Memory B cell (primary cell): ENCODE data around the gene HSF4.

Experiments used
- ATAC-seq: fragments of 150-1000 bp; cut with Tn5 transposase; 2 replicates; pipeline ENCODE4 v1.10.0; 2021; ENCODE audit warnings: low read depth, mild to moderate bottlenecking, moderate library complexity
- DNase-seq, 2 donors: peaks; one replicate each; pipeline ENCODE4 v3.0.0; 2022; ENCODE audit warnings: low spot score in 2 of 2
- H3K27ac Mint-ChIP-seq: one replicate; pipeline ENCODE4 v1.8.0; 2022; ENCODE audit warnings: mild to moderate bottlenecking, moderate library complexity, mixed read lengths
- H3K27me3 Mint-ChIP-seq: one replicate; pipeline ENCODE4 v1.8.0; 2022; ENCODE audit warnings: mixed read lengths
- H3K36me3 Mint-ChIP-seq: one replicate; pipeline ENCODE4 v1.8.0; 2022; ENCODE audit warnings: mild to moderate bottlenecking, mixed read lengths
- H3K4me1 Mint-ChIP-seq: one replicate; pipeline ENCODE4 v1.8.0; 2022; ENCODE audit warnings: mixed read lengths
- H3K4me3 Mint-ChIP-seq: one replicate; pipeline ENCODE4 v1.8.0; 2022; ENCODE audit warnings: mild to moderate bottlenecking, moderate library complexity, mixed read lengths
- H3K9me3 Mint-ChIP-seq: one replicate; pipeline ENCODE4 v1.8.0; 2022; ENCODE audit warnings: mixed read lengths

Gene HSF4

DNA sequence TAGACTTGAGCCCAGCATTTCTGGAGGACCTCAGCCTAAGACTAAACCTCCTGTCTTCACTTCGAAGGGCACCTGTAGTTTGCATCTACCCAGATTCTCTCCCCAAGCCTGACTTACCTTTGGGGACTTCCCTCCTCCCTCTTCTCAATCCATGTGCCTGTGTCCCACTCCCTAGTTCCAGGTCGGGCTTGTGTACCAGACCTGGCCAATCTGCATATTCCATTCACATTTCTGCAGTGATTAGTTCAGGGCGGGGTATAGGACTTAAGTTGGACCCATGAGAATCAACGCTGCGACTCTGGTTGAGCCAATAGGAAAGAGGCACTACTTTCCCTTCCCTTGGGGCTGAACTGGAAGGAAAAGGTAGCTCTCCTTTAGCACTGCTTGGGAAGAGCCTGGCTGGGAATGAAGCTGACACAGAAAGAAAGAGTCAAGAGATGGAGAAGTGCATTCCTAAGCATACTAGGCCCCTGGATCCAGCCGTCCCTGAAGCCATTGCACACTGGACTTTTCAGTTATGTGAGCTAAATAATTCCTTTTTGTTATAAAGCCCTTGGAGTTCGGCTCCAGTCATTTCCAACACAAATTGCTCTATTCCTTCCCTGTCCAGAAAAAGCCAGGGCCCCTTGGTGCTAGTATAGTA is 7.3 kb upstream of the HSF4 start:
- peak overlapping the region; percentile 88 for H3K27ac Mint-ChIP-seq
- H3K27me3 Mint-ChIP-seq, result no peaks in the 10 kb centered on the region
- no peaks in the 10 kb centered on the region for H3K36me3 Mint-ChIP-seq
- ATAC-seq (no peak), DNase-seq (no peak)
- no peak overlapping the region for H3K4me3 Mint-ChIP-seq
- peaks cover 38% of the 10 kb centered on the region for H3K4me1 Mint-ChIP-seq
- no peaks in the 10 kb centered on the region for H3K9me3 Mint-ChIP-seq

DNA sequence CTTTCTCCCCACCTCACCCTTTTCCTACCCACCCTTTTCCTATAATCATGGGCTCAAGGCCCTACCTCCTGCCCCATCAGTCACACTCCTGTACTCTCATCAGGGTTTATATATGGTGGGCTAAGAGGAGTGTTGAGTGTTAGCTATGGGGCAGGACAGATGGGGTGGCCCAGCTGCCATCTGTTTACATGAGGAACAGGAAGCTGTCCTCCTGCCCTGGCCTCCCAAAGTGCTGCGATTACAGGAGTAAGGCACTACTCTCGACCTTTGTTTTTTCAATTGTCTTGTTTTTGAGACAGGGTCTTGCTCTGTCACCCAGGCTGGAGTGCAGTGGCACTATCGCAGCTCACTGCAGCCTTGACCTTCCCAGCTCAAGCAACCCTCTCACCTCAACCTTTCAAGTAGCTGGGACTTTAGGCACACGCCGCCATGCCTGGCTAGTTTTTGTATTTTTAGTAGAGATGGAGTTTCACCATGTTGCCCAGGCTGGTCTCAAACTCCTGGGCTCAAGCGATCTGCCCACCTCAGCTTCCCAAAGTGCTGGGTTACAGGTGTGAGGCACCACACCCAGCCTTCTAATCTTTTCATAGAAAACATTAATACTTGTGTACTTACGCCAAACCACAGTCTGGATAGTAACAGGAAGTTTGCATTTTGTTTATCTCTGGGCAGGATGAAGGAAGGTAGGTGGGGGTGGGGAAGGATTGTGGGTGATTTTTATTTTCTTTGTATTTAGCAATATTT is 6.5 kb upstream of the HSF4 start:
- no peak for DNase-seq
- Mint-ChIP-seq H3K4me3 (peak overlapping the region; percentile 88), H3K36me3 (no peaks in the 10 kb centered on the region), H3K27me3 (no peaks in the 10 kb centered on the region), H3K27ac (peak overlapping the region; percentile 88), H3K4me1 (peaks cover 38% of the 10 kb centered on the region), H3K9me3 (no peaks in the 10 kb centered on the region)
- no peak for ATAC-seq

DNA sequence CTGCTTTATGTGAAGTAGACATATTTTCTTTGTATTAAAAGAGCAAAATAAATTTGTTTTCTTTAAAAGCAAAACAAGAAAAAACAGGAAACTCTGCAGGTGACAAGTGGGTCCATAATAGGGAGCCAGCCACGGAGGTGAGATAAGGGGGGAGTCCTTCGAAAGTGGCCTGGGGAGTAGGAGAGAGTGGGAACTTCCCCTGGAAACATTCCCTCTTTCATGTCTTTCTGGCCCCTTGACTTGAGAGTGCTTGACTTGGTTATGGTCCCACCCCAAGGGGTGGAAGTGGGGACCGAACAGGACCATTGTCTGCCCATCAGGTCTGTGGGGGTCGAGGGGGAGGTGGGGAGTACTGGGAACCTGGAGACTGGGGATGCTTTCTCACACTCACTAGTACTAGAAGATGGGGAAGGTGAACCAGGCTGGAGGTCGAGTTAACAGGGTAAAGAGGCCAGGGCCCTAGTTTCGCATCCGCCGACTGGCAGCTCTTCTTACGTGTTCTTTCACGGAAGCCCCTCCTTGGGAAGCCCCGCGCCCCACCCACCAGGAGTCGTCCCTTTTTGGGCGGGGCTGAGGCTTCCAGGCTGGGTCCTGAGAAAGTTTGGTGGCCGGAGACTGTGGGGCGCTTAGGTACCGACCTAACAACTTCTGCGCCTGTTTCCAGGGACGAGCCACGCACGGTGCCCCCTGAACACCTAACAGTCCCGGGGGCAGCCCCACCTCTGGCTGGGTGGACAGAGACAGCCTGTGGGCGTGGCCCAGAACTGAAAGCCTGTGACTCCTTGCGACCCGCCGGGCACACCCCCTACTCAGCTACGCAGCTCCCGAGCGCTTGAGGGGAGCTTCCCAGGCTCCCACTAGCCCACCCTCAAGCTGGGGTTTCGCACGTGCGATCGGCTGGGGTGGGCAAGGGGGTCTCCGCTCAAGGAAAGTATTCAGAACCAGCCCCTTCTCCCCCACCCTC is 5.6 kb upstream of the HSF4 start:
- Mint-ChIP-seq H3K4me3 (peak overlapping the region; percentile 88), H3K27me3 (no peaks in the 10 kb centered on the region), H3K4me1 (peaks cover 35% of the 10 kb centered on the region), H3K36me3 (no peaks in the 10 kb centered on the region), H3K27ac (peak overlapping the region; percentile 88), H3K9me3 (no peaks in the 10 kb centered on the region)
- ATAC-seq (peak; percentile 60), DNase-seq (peak; percentile 70 to 82)

DNA sequence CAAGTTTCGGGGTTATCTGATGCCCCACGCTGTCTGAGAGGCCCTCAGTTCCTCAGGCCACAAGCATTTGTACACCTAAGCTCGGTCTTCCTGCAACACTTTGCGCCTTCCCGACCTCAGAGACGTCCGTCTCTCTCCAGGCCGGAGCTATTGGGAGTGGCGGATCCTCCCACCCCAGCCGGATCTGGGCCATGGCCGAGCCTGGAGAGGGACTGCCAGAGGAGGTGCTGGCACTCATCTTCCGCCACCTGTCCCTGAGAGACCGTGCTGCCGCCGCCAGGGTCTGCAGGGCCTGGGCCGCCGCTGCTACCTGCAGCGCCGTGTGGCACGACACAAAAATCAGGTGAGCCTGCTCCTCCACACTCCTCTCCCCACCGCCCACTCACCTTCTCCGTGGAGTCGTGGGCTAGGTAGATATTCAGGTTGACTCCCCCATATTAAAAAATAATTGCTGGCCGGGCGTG is 2.9 kb upstream of the HSF4 start:
- ATAC-seq, result no peak
- Mint-ChIP-seq H3K36me3 (no peaks in the 10 kb centered on the region), H3K4me1 (peaks cover 28% of the 10 kb centered on the region), H3K9me3 (no peaks in the 10 kb centered on the region), H3K27ac (no peak overlapping the region), H3K27me3 (peaks cover 5% of the 10 kb centered on the region), H3K4me3 (peak overlapping the region; percentile 34)
- no peak for DNase-seq

DNA sequence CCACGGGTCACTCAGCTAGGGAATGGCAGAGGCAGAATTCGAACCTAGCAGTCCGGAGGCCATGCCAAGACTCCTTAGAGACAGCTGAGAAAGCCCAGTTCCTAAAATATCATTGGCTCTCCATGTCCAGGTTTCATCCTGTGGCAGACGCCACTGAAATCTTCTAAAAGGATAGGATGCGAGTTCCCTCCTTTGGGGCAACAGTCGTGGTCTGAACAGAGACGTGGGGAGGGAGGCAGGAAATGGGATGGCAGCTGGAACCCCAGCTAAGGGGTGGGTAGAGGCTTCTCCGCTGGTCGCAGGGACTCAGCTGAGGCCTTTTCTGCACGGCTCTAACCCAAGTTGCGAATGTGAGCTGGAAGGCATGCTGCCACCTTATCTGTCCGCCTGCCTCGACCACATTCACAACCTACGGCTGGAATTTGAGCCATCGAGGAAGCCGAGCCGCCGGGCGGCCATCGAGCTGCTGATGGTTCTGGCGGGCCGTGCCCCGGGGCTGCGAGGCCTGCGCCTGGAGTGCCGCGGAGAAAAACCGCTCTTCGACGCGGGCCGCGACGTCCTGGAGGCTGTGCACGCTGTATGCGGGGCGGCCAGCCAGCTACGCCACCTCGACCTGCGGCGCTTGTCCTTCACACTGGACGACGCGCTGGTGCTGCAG is 1.9 kb upstream of the HSF4 start:
- H3K27me3 Mint-ChIP-seq, result peaks cover 12% of the 10 kb centered on the region
- H3K9me3 Mint-ChIP-seq, result no peaks in the 10 kb centered on the region
- H3K36me3 Mint-ChIP-seq, result no peaks in the 10 kb centered on the region
- peaks cover 24% of the 10 kb centered on the region for H3K4me1 Mint-ChIP-seq
- peak overlapping the region; percentile 53 for H3K4me3 Mint-ChIP-seq
- no peak for DNase-seq
- ATAC-seq, result no peak
- no peak overlapping the region for H3K27ac Mint-ChIP-seq

DNA sequence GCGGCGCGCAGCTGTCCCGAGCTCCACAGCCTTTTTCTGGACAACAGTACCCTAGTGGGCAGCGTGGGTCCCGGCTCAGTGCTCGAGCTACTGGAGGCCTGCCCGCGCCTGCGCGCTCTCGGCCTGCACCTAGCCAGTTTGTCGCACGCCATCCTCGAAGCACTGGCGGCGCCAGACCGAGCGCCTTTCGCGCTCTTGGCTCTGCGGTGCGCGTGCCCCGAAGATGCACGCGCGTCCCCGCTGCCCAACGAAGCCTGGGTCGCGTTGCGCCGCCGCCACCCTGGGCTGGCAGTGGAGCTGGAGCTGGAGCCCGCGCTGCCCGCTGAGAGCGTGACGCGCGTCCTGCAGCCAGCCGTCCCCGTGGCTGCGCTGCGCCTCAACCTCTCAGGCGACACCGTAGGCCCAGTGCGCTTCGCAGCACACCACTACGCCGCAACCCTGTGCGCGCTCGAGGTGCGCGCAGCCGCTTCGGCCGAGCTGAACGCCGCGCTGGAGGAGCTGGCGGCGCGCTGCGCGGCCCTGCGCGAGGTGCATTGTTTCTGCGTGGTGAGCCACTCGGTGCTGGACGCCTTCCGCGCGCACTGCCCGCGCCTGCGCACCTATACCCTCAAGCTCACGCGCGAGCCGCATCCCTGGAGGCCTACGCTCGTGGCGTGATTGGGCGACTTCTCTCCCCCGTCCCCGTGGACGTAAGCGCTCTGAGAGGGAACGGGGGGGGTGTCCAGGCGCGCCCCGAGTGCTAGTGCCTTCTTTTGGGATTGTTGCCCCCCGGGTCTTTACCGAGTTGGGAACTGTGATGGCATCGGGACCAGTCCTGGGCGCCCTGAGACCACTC is 1.2 kb upstream of the HSF4 start:
- no peak for DNase-seq
- Mint-ChIP-seq H3K27me3 (peaks cover 15% of the 10 kb centered on the region), H3K4me3 (peak overlapping the region; percentile 54), H3K27ac (no peak overlapping the region), H3K36me3 (peaks cover 2% of the 10 kb centered on the region), H3K4me1 (peaks cover 19% of the 10 kb centered on the region), H3K9me3 (no peaks in the 10 kb centered on the region)
- no peak for ATAC-seq

DNA sequence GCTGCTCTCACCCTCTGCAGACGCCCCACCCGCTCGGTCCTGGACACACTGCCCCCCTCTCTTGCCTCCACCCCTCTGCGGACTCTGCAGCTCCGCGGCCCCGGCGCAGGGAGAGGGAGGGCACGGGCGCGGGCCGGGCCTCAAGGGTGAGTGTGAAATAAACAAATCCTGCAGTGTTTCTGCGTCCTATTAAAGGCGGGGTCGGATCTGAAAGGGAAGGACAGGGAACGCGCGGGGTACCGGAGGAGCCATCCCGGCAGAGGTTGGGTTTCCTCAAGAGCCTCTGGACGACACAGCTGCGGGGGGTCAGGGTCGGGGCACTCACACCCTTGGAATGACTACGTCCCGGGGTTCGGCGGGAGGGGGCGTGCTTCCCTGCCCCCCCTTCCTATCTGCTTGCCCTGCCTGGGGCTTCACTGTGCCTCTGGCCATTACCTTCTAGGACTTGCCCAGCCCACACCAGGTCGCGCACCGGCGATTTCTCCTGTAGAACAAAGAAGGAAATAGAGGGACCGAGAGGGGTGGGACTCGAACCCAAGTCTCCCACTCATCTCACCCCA is 466 bp upstream of the HSF4 start:
- Mint-ChIP-seq H3K9me3 (no peaks in the 10 kb centered on the region), H3K27ac (no peak overlapping the region), H3K36me3 (peaks cover 2% of the 10 kb centered on the region), H3K4me3 (peak overlapping the region; percentile 54), H3K4me1 (peaks cover 14% of the 10 kb centered on the region), H3K27me3 (peaks cover 19% of the 10 kb centered on the region)
- DNase-seq (no peak), ATAC-seq (no peak)

DNA sequence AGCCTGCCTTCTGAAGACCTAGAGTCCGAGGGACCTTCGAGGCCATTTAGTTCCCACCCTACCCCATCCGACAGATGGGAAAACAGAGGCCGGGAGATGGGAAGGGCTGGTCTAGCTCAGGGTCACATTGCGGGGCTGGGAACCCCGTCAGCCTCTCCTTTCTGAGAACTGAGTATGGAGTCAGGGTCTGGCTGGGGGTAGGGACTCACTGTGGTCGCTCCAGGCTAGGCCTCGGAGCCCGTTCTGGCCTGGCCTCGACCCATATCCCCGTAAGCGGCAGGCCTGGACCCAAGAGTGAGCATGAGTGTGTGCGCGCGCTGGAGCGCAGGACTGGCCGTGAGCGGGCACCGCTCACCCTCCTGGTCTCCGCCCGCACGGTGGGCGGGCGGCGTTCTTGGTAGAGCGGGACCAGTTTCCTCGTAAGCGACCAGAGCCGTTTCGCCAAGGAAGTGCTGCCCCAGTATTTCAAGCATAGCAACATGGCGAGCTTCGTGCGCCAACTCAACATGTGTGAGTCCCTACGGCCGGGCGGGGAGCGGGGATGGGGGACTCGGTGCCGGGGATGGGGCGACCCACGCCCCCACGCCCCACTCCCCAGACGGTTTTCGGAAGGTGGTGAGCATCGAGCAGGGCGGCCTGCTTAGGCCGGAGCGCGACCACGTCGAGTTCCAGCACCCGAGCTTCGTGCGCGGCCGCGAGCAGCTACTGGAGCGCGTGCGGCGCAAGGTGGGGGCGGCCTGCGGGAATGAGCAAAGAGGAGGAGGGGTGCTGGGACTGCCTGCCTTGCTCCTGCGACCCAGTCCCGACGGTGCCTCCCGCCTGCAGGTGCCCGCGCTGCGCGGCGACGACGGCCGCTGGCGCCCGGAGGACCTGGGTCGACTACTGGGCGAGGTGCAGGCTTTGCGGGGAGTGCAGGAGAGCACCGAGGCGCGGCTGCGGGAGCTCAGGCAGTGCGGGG is 855 bp downstream of the HSF4 start:
- H3K4me3 Mint-ChIP-seq, result peak overlapping the region; percentile 34
- no peaks in the 10 kb centered on the region for H3K9me3 Mint-ChIP-seq
- H3K4me1 Mint-ChIP-seq, result peaks cover 20% of the 10 kb centered on the region
- H3K27me3 Mint-ChIP-seq, result peaks cover 24% of the 10 kb centered on the region
- peaks cover 2% of the 10 kb centered on the region for H3K36me3 Mint-ChIP-seq
- ATAC-seq (no peak), DNase-seq (no peak)
- no peak overlapping the region for H3K27ac Mint-ChIP-seq

DNA sequence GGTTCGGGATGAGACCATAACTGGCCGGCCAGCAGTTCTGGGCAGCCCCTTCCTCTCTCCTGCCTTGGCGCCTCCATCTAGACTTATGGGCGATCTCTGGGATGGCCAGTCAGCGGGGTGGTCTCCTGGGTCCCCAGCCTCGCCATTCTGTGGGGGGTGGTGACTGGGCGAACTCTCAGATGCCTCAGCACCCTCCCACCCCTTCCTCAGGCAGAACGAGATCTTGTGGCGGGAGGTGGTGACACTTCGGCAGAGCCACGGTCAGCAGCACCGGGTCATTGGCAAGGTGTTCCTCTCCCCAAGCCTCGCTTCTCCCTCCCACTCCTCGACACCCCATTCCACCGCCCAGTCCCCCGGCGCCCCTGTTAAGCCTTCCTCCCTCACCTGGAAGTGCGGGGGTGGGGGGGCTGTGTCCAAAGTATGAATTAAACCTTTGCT is 1.6 kb downstream of the HSF4 start:
- DNase-seq, result no peak
- Mint-ChIP-seq H3K4me1 (peaks cover 20% of the 10 kb centered on the region), H3K9me3 (no peaks in the 10 kb centered on the region), H3K4me3 (no peak overlapping the region), H3K27ac (no peak overlapping the region), H3K27me3 (peaks cover 27% of the 10 kb centered on the region), H3K36me3 (peaks cover 2% of the 10 kb centered on the region)
- no peak for ATAC-seq

DNA sequence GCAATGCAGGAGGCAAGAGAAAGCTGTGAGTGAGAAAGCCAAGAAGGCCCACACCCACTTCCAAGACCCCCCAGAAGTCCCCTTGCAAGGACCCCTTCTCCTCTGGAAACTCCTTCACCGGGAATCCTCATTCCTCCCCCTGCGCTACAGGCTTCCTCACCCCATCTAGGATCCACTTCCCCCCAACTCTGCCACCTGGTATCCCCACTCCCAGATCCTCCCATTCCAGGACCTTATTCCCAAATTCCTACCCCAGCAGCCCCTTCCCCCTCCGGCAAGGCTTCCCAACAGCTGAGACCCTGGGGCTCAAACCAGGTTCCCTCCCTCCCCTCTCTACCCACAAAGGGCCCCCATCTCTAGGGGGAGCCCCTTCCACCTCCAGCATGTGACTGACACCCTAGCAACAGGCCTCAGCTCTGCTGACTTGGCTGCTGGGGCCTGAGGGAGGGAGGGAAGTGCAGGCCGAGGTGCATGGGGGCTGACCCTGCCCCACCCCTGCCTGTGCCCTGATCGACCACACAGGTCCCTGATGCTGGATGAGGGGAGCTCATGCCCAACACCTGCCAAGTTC is 2.1 kb downstream of the HSF4 start:
- no peak overlapping the region for H3K4me3 Mint-ChIP-seq

DNA sequence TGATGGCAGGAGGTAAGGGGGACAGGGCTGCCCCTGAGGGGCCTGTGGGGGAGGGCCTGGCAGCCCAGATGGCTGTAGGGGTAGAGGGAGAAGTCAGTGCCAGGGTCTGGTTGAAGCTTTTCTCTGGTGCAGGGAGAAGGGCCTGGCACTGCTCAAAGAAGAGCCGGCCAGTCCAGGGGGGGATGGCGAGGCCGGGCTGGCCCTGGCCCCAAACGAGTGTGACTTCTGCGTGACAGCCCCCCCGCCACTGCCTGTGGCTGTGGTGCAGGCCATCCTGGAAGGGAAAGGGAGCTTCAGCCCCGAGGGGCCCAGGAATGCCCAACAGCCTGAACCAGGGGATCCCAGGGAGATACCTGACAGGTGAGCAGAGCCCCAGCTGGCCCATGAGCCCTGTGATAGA is 3.0 kb downstream of the HSF4 start:
- H3K27ac Mint-ChIP-seq, result no peak overlapping the region
- no peaks in the 10 kb centered on the region for H3K9me3 Mint-ChIP-seq
- peaks cover 26% of the 10 kb centered on the region for H3K4me1 Mint-ChIP-seq
- peaks cover 37% of the 10 kb centered on the region for H3K27me3 Mint-ChIP-seq
- no peak for DNase-seq
- H3K36me3 Mint-ChIP-seq, result peaks cover 2% of the 10 kb centered on the region
- no peak overlapping the region for H3K4me3 Mint-ChIP-seq
- ATAC-seq, result no peak

More for the DNA sequence above, 2.1 kb downstream of the HSF4 start:
- peaks cover 2% of the 10 kb centered on the region for H3K36me3 Mint-ChIP-seq
- peaks cover 32% of the 10 kb centered on the region for H3K27me3 Mint-ChIP-seq
- DNase-seq (no peak), ATAC-seq (no peak)
- H3K4me1 Mint-ChIP-seq, result peaks cover 24% of the 10 kb centered on the region
- H3K9me3 Mint-ChIP-seq, result no peaks in the 10 kb centered on the region
- peak overlapping the region; percentile 17 for H3K27ac Mint-ChIP-seq
